Subcutaneous abdominal adipose tissue (tissue), 5 donors: ENCODE measurements around the gene C4BPB.
A peak's percentile ranks its signal among the peaks of the same experiment; 100 is the strongest.

Experiments
- H3K27ac ChIP-seq: one replicate; pipeline ENCODE4 v1.7.0; 2013; ENCODE audit warnings: low read depth, mild to moderate bottlenecking, inconsistent platforms, low read length, moderate library complexity
- H3K27me3 ChIP-seq, 5 donors: one replicate each; pipeline ENCODE4 v1.7.0; 2013; ENCODE audit warnings: low read length in 5 of 5, inconsistent platforms in 1 of 5; ENCODE audit not compliant: control insufficient read depth in 5 of 5, insufficient read depth in 4 of 5
- H3K36me3 ChIP-seq, 5 donors: one replicate each; pipeline ENCODE4 v1.7.0; 2013; ENCODE audit warnings: low read length in 5 of 5; ENCODE audit not compliant: control insufficient read depth in 5 of 5, insufficient read depth in 5 of 5
- H3K4me1 ChIP-seq, 5 donors: one replicate each; pipeline ENCODE4 v1.7.0; 2013; ENCODE audit warnings: low read length in 5 of 5, mild to moderate bottlenecking in 3 of 5, moderate library complexity in 1 of 5; ENCODE audit not compliant: control insufficient read depth in 5 of 5, insufficient read depth in 5 of 5
- H3K4me3 ChIP-seq, 5 donors: one replicate each; pipeline ENCODE4 v1.7.0; 2013; ENCODE audit warnings: low read length in 5 of 5, low read depth in 1 of 5
- H3K9ac ChIP-seq, 5 donors: one replicate each; pipeline ENCODE4 v1.7.0; 2013; ENCODE audit warnings: low read length in 5 of 5, mild to moderate bottlenecking in 4 of 5, moderate library complexity in 3 of 5
- H3K9me3 ChIP-seq, 5 donors: one replicate each; pipeline ENCODE4 v1.7.0; 2013; ENCODE audit warnings: low read length in 5 of 5; ENCODE audit not compliant: control insufficient read depth in 5 of 5
- donor health status: healthy.
- donor health status: healthy.
- donor health status: healthy.
- donor health status: healthy.
- donor health status: healthy.

C4BPB gene

DNA sequence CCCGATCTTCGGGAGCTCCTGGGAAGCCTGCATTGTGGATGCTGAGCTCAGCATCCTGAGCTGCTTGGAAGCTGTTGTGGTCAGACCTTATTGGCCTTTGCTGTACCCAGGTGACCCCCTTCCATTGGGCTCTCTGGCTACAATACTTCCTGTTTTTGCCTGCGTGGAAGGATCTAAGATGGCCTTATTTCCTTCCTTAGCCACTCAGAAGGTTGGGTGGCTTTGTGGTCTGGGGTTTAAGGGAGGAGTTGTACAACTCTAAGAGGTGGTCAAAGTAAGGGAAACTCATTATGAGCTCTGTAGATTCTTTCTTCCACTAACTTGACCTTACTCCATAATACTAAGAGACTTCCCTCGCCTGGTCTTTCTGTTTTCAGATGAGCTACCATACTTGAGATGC, 17.8 kb upstream of the C4BPB start:
- Histone ChIP-seq H3K27me3 (peaks cover 0 to 2% (median 0%) of the 10 kb centered on the region in 5 donors), H3K4me1 (peaks cover 0 to 6% (median 0%) of the 10 kb centered on the region in 5 donors), H3K9me3 (peaks cover 0 to 2% (median 0%) of the 10 kb centered on the region in 5 donors), H3K27ac (no peak overlapping the region), H3K4me3 (no peak overlapping the region), H3K36me3 (peaks cover 17 to 72% (median 50%) of the 10 kb centered on the region in 5 donors), H3K9ac (peak overlapping the region in 1 of 5 donors; percentile 96)

GRCh38 chr1:207071426-207071825, 17.2 kb upstream of the C4BPB start:
- H3K9me3 ChIP-seq = peaks cover 0 to 2% (median 0%) of the 10 kb centered on the region in 5 donors
- no peak overlapping the region for H3K27ac ChIP-seq
- H3K36me3 ChIP-seq = peaks cover 13 to 69% (median 48%) of the 10 kb centered on the region in 5 donors
- H3K4me1 ChIP-seq = peaks cover 0 to 6% (median 0%) of the 10 kb centered on the region in 5 donors
- no peak overlapping the region for H3K4me3 ChIP-seq
- H3K9ac ChIP-seq = peak overlapping the region in 1 of 5 donors; percentile 96
- peaks cover 0 to 2% (median 0%) of the 10 kb centered on the region in 5 donors for H3K27me3 ChIP-seq

DNA sequence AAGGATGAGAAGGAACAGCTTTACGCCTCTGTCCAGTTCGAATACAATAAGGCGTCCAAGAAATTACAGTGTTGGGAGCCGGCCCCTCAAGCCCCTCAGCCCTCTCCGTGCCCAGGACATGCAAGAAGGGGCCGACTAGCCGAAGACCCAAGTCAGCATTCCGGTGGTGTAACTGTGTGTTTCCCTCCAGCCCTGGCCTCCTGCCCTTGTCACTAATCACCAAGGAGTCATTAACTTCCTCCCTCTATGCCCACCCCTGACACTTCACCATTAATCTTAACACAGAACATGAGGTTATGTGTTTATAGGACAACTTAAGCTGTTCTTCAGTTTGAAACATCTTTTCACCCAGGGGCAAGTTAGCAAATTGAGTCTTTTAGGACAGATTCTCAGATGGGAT, 16.4 kb upstream of the C4BPB start:
- Histone ChIP-seq H3K36me3 (peaks cover 13 to 64% (median 45%) of the 10 kb centered on the region in 5 donors), H3K27ac (no peak overlapping the region), H3K9me3 (peaks cover 0 to 2% (median 0%) of the 10 kb centered on the region in 5 donors), H3K9ac (no peak overlapping the region), H3K4me1 (peaks cover 0 to 6% (median 0%) of the 10 kb centered on the region in 5 donors), H3K27me3 (peaks cover 0 to 2% (median 0%) of the 10 kb centered on the region in 5 donors), H3K4me3 (no peak overlapping the region)

- peaks cover 0 to 6% (median 0%) of the 10 kb centered on the region in 5 donors for H3K4me1 ChIP-seq
- no peak overlapping the region for H3K27ac ChIP-seq
- peaks cover 0 to 2% (median 0%) of the 10 kb centered on the region in 5 donors for H3K9me3 ChIP-seq
- H3K9ac ChIP-seq = no peak overlapping the region
- H3K36me3 ChIP-seq = peaks cover 8 to 49% (median 32%) of the 10 kb centered on the region in 5 donors
- H3K27me3 ChIP-seq = peaks cover 0 to 2% (median 0%) of the 10 kb centered on the region in 5 donors
- H3K4me3 ChIP-seq = no peak overlapping the region
These were observed 14.5 kb upstream of the C4BPB start for GRCh38 chr1:207073906-207074820.

DNA sequence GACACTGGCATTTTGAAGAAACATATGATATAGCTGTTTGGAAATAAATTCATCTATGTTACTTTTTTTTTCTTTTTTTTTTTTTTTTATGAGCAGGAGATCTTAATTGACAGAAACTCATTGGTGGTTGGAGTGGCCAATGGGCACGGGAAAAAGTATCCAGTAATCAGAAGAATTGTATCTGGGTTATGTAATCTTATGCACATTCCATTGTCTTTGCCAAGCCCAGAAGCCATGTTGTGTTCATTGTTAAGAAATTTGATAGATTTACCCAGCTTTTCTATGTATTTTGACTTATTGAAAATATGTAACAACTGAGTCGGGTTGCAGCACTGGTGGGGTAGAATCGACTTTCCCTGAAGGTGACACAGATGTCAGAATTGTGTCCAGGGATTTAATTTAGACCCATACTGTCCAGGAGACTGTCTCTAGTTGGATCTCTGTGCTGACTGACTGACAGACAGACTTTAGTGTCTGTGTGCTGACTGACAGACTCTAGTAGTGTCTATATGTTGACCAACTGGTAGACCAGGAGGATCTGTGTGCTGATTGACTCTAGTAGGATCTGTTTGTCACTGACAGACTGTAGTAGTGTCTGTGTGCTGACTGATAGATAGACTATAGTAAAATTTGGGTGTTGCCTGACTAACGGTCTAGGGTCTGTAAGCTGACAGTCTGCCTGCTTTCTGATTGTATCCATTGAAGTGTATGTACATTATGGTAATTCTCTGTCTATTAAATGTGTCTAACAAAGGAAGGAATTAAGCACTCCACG, 12.3 kb upstream of the C4BPB start:
- Histone ChIP-seq H3K36me3 (peaks cover 5 to 34% (median 19%) of the 10 kb centered on the region in 5 donors), H3K4me3 (no peak overlapping the region), H3K9me3 (peaks cover 0 to under 1% (median 0%) of the 10 kb centered on the region in 5 donors), H3K27me3 (peaks cover 0 to 1% (median 0%) of the 10 kb centered on the region in 5 donors), H3K9ac (no peak overlapping the region), H3K4me1 (peaks cover 0 to 1% (median 0%) of the 10 kb centered on the region in 5 donors), H3K27ac (no peak overlapping the region)

- no peak overlapping the region for H3K9ac ChIP-seq
- H3K27me3 ChIP-seq = no peaks in the 10 kb centered on the region
- peaks cover 5 to 28% (median 13%) of the 10 kb centered on the region in 5 donors for H3K36me3 ChIP-seq
- no peaks in the 10 kb centered on the region for H3K4me1 ChIP-seq
- no peaks in the 10 kb centered on the region for H3K9me3 ChIP-seq
- H3K27ac ChIP-seq = no peak overlapping the region
- no peak overlapping the region for H3K4me3 ChIP-seq
These were observed 11.6 kb upstream of the C4BPB start for GRCh38 chr1:207077012-207077411.

DNA sequence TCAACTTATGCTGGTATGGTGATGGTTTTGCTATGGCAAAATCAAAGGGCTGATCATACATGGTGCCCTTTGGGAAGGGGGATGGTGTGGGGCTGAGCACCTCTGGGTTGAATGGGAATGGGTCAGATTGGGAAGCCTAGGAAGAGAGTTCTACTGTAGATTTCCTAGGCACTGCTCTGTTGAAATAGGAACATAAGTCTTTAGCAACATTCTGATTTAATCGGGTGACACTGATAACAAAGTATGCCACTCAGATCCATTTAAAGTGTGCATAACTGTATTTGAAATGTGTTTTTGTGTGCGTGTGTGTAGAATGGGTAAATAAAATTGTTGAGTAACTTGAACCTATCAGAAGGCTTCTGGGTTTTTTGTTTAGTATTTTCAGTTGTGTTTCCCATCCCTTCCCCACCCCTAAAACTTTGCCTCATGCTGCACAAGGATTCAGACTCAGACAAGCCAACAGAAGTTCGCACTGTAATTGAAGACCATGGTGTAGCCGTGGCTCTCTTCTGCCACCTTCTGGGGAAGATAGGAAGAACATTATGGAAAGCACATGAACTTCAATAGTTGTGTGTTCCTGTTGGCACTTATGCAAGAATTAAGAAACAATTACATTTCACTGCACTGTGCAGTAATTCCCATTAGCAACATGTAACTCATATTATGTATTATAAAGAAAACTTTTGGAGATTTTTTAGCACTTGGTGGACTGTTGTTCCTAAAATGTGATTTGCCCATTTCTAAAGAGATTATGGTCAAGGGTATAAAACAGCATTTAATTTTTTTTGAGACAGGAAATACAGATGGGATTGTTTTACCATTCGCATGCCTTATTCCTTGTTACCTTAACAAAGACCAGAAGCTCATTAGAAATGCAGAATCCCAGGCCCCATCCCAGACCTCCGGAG, 10.9 kb upstream of the C4BPB start:
- Histone ChIP-seq H3K9me3 (no peaks in the 10 kb centered on the region), H3K27me3 (no peaks in the 10 kb centered on the region), H3K4me3 (no peak overlapping the region), H3K4me1 (no peaks in the 10 kb centered on the region), H3K27ac (no peak overlapping the region), H3K9ac (no peak overlapping the region), H3K36me3 (peaks cover 4 to 21% (median 7%) of the 10 kb centered on the region in 5 donors)

DNA sequence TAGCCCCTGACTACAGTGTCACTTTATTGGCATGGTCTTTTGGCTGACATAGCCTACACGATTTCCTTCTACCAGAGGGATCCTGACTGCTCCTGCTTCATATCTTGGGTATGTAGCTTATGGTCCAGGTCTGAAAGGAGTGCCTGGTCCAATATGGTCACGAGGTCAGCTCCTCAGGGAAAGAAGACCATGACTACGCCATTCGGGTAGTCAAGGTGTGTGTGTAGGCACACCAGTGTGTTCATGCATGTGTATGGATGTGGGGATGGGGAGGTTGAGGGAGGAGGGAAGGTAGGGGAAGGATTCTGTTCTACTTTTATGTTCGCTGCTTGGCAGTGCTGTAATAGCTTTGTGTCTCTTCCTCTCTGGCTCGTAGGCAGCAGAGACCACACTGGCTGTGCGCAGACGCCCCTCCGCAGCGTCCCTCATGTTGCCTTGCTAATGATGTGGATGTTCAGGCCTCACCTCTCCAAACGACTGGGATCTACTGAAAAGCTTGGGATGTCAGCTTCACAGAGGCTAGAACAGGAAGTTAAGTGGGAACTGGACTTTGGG, 10.0 kb upstream of the C4BPB start:
- H3K9ac ChIP-seq = no peak overlapping the region
- no peak overlapping the region for H3K27ac ChIP-seq
- no peaks in the 10 kb centered on the region for H3K4me1 ChIP-seq
- H3K27me3 ChIP-seq = no peaks in the 10 kb centered on the region
- peaks cover 2 to 19% (median 5%) of the 10 kb centered on the region in 5 donors for H3K36me3 ChIP-seq
- no peaks in the 10 kb centered on the region for H3K9me3 ChIP-seq
- no peak overlapping the region for H3K4me3 ChIP-seq

DNA sequence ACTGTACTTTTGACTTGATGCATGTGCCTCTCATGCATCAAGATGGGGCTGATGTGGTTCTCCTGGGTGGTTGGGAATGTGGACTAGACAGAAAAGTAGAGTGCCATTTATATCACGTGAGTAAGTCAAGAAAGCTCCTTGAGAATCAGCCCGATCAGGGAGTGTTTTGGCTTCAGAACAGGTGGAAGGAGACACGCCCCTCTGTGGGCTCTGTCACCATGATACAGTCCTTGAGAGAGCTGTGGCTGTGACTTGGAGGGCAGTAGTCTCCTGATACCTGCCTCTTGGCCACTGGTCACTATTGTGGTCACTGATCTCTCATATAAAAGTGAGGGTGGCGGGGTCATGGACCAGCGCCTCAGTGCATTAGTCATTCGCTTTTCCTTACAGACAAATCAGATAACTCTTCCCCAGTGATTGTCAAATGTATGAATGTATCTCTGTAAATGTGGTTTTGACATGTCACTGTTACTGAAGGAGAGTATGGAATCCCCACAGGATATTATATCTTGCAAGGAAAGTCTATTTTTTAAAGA, 8.9 kb upstream of the C4BPB start:
- Histone ChIP-seq H3K9me3 (no peaks in the 10 kb centered on the region), H3K27me3 (no peaks in the 10 kb centered on the region)

More for the DNA sequence above, 8.9 kb upstream of the C4BPB start:
- Histone ChIP-seq H3K36me3 (peaks cover 2 to 17% (median 5%) of the 10 kb centered on the region in 5 donors), H3K4me3 (no peak overlapping the region), H3K4me1 (no peaks in the 10 kb centered on the region), H3K9ac (no peak overlapping the region), H3K27ac (no peak overlapping the region)
